ENCODE data around the gene SRP14. TPM values are rescaled to one million over a fixed set of nuclear protein-coding genes. Genes with fewer than 3 reads are reported as not detected.
"Not testable (repeated sequence)": the region's sequence is repeated elsewhere in the genome, so short reads cannot be mapped to it uniquely, and the experiment has no call there.

Gene SRP14
- polyA plus RNA-seq, 4 donors, result 261 to 329 (median 300) TPM

GRCh38 chr15:39998511-39999077 lies 40.4 kb downstream of the SRP14 start:
- no peak for FAIRE-seq
- Histone ChIP-seq H3K9me3 (ENCODE audit: control insufficient read depth in 2 of 2, insufficient read depth in 1 of 2, low read depth in 1 of 2, low read length in 1 of 2) (no peaks in the 10 kb centered on the region), H3K27me3 (ENCODE audit: control insufficient read depth in 3 of 3, insufficient read depth in 3 of 3, low read length in 3 of 3) (no peaks in the 10 kb centered on the region), H3K27ac (ENCODE audit: low read depth in 1 of 3, low read length in 2 of 3) (no peak overlapping the region), H3K4me3 (ENCODE audit: low read depth in 1 of 3, low read length in 3 of 3) (no peak overlapping the region), H3K36me3 (ENCODE audit: control insufficient read depth in 3 of 3, insufficient read depth in 2 of 3, low read depth in 1 of 3, low read length in 3 of 3) (peaks cover under 1 to 26% (median 3%) of the 10 kb centered on the region in 3 donors), H3K4me1 (ENCODE audit: control insufficient read depth in 3 of 3, insufficient read depth in 2 of 3, low read depth in 1 of 3, low read length in 2 of 3) (no peaks in the 10 kb centered on the region)
- 79 to 81% (median 79%) methylated on average over 6 of the region's 6 CpGs for WGBS, 3 donors
- no peak for DNase-seq

- no peaks in the 10 kb centered on the region for H3K27me3 ChIP-seq (ENCODE audit: control insufficient read depth in 3 of 3, insufficient read depth in 3 of 3, low read length in 3 of 3)
- H3K4me3 ChIP-seq (ENCODE audit: low read depth in 1 of 3, low read length in 3 of 3), result no peak overlapping the region
- no peaks in the 10 kb centered on the region for H3K4me1 ChIP-seq (ENCODE audit: control insufficient read depth in 3 of 3, insufficient read depth in 2 of 3, low read depth in 1 of 3, low read length in 2 of 3)
- FAIRE-seq (no peak), DNase-seq (no peak)
- WGBS, 3 donors, result 97 to 99% (median 98%) methylated on average over 6 of the region's 6 CpGs
- no peak overlapping the region for H3K27ac ChIP-seq (ENCODE audit: low read depth in 1 of 3, low read length in 2 of 3)
- peaks cover 2 to 27% (median 3%) of the 10 kb centered on the region in 3 donors for H3K36me3 ChIP-seq (ENCODE audit: control insufficient read depth in 3 of 3, insufficient read depth in 2 of 3, low read depth in 1 of 3, low read length in 3 of 3)
- H3K9me3 ChIP-seq (ENCODE audit: control insufficient read depth in 2 of 2, insufficient read depth in 1 of 2, low read depth in 1 of 2, low read length in 1 of 2), result no peaks in the 10 kb centered on the region
These were observed 41.3 kb downstream of the SRP14 start for GRCh38 chr15:39997639-39998038.

- DNase-seq (no peak), FAIRE-seq (no peak)
- Histone ChIP-seq H3K36me3 (ENCODE audit: control insufficient read depth in 3 of 3, insufficient read depth in 2 of 3, low read depth in 1 of 3, low read length in 3 of 3) (peaks cover 3 to 27% (median 5%) of the 10 kb centered on the region in 3 donors), H3K4me1 (ENCODE audit: control insufficient read depth in 3 of 3, insufficient read depth in 2 of 3, low read depth in 1 of 3, low read length in 2 of 3) (no peaks in the 10 kb centered on the region), H3K27ac (ENCODE audit: low read depth in 1 of 3, low read length in 2 of 3) (no peak overlapping the region), H3K4me3 (ENCODE audit: low read depth in 1 of 3, low read length in 3 of 3) (no peak overlapping the region), H3K9me3 (ENCODE audit: control insufficient read depth in 2 of 2, insufficient read depth in 1 of 2, low read depth in 1 of 2, low read length in 1 of 2) (no peaks in the 10 kb centered on the region), H3K27me3 (ENCODE audit: control insufficient read depth in 3 of 3, insufficient read depth in 3 of 3, low read length in 3 of 3) (no peaks in the 10 kb centered on the region)
- 88 to 98% (median 97%) methylated on average over 1 of the region's 1 CpG for WGBS, 3 donors
These were observed 42.0 kb downstream of the SRP14 start for GRCh38 chr15:39997031-39997430.

GRCh38 chr15:39996228-39996627 lies 42.8 kb downstream of the SRP14 start:
- WGBS, 3 donors, result 97 to 98% (median 97%) methylated on average over 2 of the region's 2 CpGs
- H3K4me1 ChIP-seq (ENCODE audit: control insufficient read depth in 3 of 3, insufficient read depth in 2 of 3, low read depth in 1 of 3, low read length in 2 of 3); H3K27me3 ChIP-seq (ENCODE audit: control insufficient read depth in 3 of 3, insufficient read depth in 3 of 3, low read length in 3 of 3); DNase-seq; H3K4me3 ChIP-seq (ENCODE audit: low read depth in 1 of 3, low read length in 3 of 3); H3K9me3 ChIP-seq (ENCODE audit: control insufficient read depth in 2 of 2, insufficient read depth in 1 of 2, low read depth in 1 of 2, low read length in 1 of 2); H3K27ac ChIP-seq (ENCODE audit: low read depth in 1 of 3, low read length in 2 of 3); FAIRE-seq: not testable (repeated sequence)
- H3K36me3 ChIP-seq (ENCODE audit: control insufficient read depth in 3 of 3, insufficient read depth in 2 of 3, low read depth in 1 of 3, low read length in 3 of 3), result peaks cover 3 to 25% (median 5%) of the 10 kb centered on the region in 3 donors

- DNase-seq; H3K27me3 ChIP-seq (ENCODE audit: control insufficient read depth in 3 of 3, insufficient read depth in 3 of 3, low read length in 3 of 3); H3K4me1 ChIP-seq (ENCODE audit: control insufficient read depth in 3 of 3, insufficient read depth in 2 of 3, low read depth in 1 of 3, low read length in 2 of 3); H3K4me3 ChIP-seq (ENCODE audit: low read depth in 1 of 3, low read length in 3 of 3); H3K27ac ChIP-seq (ENCODE audit: low read depth in 1 of 3, low read length in 2 of 3); FAIRE-seq; H3K9me3 ChIP-seq (ENCODE audit: control insufficient read depth in 2 of 2, insufficient read depth in 1 of 2, low read depth in 1 of 2, low read length in 1 of 2): not testable (repeated sequence)
- WGBS, 3 donors, result 93 to 98% (median 93%) methylated on average over 5 of the region's 5 CpGs
- peaks cover 5 to 29% (median 12%) of the 10 kb centered on the region in 3 donors for H3K36me3 ChIP-seq (ENCODE audit: control insufficient read depth in 3 of 3, insufficient read depth in 2 of 3, low read depth in 1 of 3, low read length in 3 of 3)
These were observed 46.0 kb downstream of the SRP14 start for GRCh38 chr15:39992953-39993352.

- no peaks in the 10 kb centered on the region for H3K27me3 ChIP-seq (ENCODE audit: control insufficient read depth in 3 of 3, insufficient read depth in 3 of 3, low read length in 3 of 3)
- no peak for FAIRE-seq
- H3K9me3 ChIP-seq (ENCODE audit: control insufficient read depth in 2 of 2, insufficient read depth in 1 of 2, low read depth in 1 of 2, low read length in 1 of 2), result no peaks in the 10 kb centered on the region
- no peak overlapping the region for H3K27ac ChIP-seq (ENCODE audit: low read depth in 1 of 3, low read length in 2 of 3)
- H3K4me3 ChIP-seq (ENCODE audit: low read depth in 1 of 3, low read length in 3 of 3), result no peak overlapping the region
- peaks cover 5 to 35% (median 12%) of the 10 kb centered on the region in 3 donors for H3K36me3 ChIP-seq (ENCODE audit: control insufficient read depth in 3 of 3, insufficient read depth in 2 of 3, low read depth in 1 of 3, low read length in 3 of 3)
- 80 to 92% (median 83%) methylated on average over 6 of the region's 6 CpGs for WGBS, 3 donors
- no peak for DNase-seq
- H3K4me1 ChIP-seq (ENCODE audit: control insufficient read depth in 3 of 3, insufficient read depth in 2 of 3, low read depth in 1 of 3, low read length in 2 of 3), result no peaks in the 10 kb centered on the region
These were observed 48.3 kb downstream of the SRP14 start for GRCh38 chr15:39990706-39991105.

- FAIRE-seq (no peak), DNase-seq (no peak)
- Histone ChIP-seq H3K36me3 (ENCODE audit: control insufficient read depth in 3 of 3, insufficient read depth in 2 of 3, low read depth in 1 of 3, low read length in 3 of 3) (peaks cover 2 to 21% (median 9%) of the 10 kb centered on the region in 3 donors), H3K4me3 (ENCODE audit: low read depth in 1 of 3, low read length in 3 of 3) (no peak overlapping the region), H3K27ac (ENCODE audit: low read depth in 1 of 3, low read length in 2 of 3) (no peak overlapping the region), H3K9me3 (ENCODE audit: control insufficient read depth in 2 of 2, insufficient read depth in 1 of 2, low read depth in 1 of 2, low read length in 1 of 2) (no peaks in the 10 kb centered on the region), H3K27me3 (ENCODE audit: control insufficient read depth in 3 of 3, insufficient read depth in 3 of 3, low read length in 3 of 3) (no peaks in the 10 kb centered on the region), H3K4me1 (ENCODE audit: control insufficient read depth in 3 of 3, insufficient read depth in 2 of 3, low read depth in 1 of 3, low read length in 2 of 3) (no peaks in the 10 kb centered on the region)
- WGBS, 3 donors, result 90 to 92% (median 90%) methylated on average over 7 of the region's 7 CpGs
These were observed 51.2 kb downstream of the SRP14 start for GRCh38 chr15:39987821-39988220.

All from small intestine (tissue), 7 donors.